K562 (cell line): ENCODE results near the gene DPP8. TPM values are rescaled to one million over a fixed set of nuclear protein-coding genes. Genes with fewer than 3 reads are reported as not detected.

Experiments
- GABPB2 ChIP-seq: fragments of 250-450 bp; sonication (Bioruptor Pico); conservative IDR thresholded peaks from 2 replicates; pipeline ENCODE4 v1.5.1; 2021; ENCODE audit warnings: mild to moderate bottlenecking
- GTF3C2 ChIP-seq: IDR thresholded peaks from 3 replicates; pipeline ENCODE4 v1.6.1; 2011; ENCODE audit warnings: borderline replicate concordance, mild to moderate bottlenecking, moderate library complexity; ENCODE audit not compliant: insufficient read length; ENCODE audit errors: extremely low read depth
- HINFP ChIP-seq: fragments of 450-650 bp; conservative IDR thresholded peaks from 2 replicates; pipeline ENCODE4 v1.6.1; 2016; ENCODE audit warnings: missing genetic modification characterization, low read depth, mild to moderate bottlenecking, control low read depth, missing compliant biosample characterization
- KLF6 ChIP-seq: fragments of 250-450 bp; sonication (Bioruptor Pico); IDR thresholded peaks from 2 replicates; pipeline ENCODE4 v1.4.0; 2020; ENCODE audit warnings: mild to moderate bottlenecking, moderate library complexity, borderline replicate concordance
- LEF1 ChIP-seq: fragments of 450-650 bp; IDR thresholded peaks from 2 replicates; pipeline ENCODE4 v1.6.1; 2016; ENCODE audit warnings: mild to moderate bottlenecking
- PHF8 ChIP-seq: fragments of 200-600 bp; sonication (generic); IDR thresholded peaks from 2 replicates; pipeline ENCODE4 v1.6.1; 2012; ENCODE audit warnings: mixed run types, mild to moderate bottlenecking, inconsistent platforms, low read length, moderate library complexity, borderline replicate concordance
- POLR2G ChIP-seq: fragments of 200-400 bp; formaldehyde crosslinking; IDR thresholded peaks from 2 replicates; pipeline ENCODE4 v1.6.1; 2017; ENCODE audit warnings: low read depth, mild to moderate bottlenecking, antibody characterized with exemption, low read length, moderate library complexity
- RBBP5 ChIP-seq: fragments of 200-600 bp; sonication (generic); IDR thresholded peaks from 2 replicates; pipeline ENCODE4 v1.6.1; 2012; ENCODE audit warnings: borderline replicate concordance, mild to moderate bottlenecking, low read length, control low read depth, inconsistent platforms; ENCODE audit not compliant: insufficient read depth, poor library complexity, severe bottlenecking
- RBM25 ChIP-seq: fragments of 200-400 bp; formaldehyde crosslinking; IDR thresholded peaks from 2 replicates; pipeline ENCODE4 v1.6.1; 2018; ENCODE audit warnings: low read length, low read depth, moderate library complexity; ENCODE audit not compliant: severe bottlenecking
- SAFB2 ChIP-seq: fragments of 200-400 bp; formaldehyde crosslinking; IDR thresholded peaks from 2 replicates; pipeline ENCODE4 v1.6.1; 2018; ENCODE audit warnings: borderline replicate concordance, low read length, low read depth, moderate library complexity; ENCODE audit not compliant: severe bottlenecking
- TAF15 ChIP-seq: fragments of 200-400 bp; formaldehyde crosslinking; IDR thresholded peaks from 2 replicates; pipeline ENCODE4 v1.6.1; 2017; ENCODE audit warnings: mild to moderate bottlenecking, low read depth, low read length, moderate library complexity
- USF1 ChIP-seq: sonication (generic); formaldehyde crosslinking; IDR thresholded peaks from 2 replicates; pipeline ENCODE4 v1.9.0; 2022; ENCODE audit warnings: mild to moderate bottlenecking, missing genetic modification reagents
- USF2 ChIP-seq: sonication (generic); formaldehyde crosslinking; IDR thresholded peaks from 2 replicates; pipeline ENCODE4 v1.5.0; 2020; ENCODE audit warnings: missing genetic modification reagents
- ZBED1 ChIP-seq: IDR thresholded peaks from 2 replicates; pipeline ENCODE4 v1.6.1; 2014
- ZC3H11A ChIP-seq: IDR thresholded peaks from 2 replicates; pipeline ENCODE4 v1.6.1; 2012; ENCODE audit warnings: low read depth, low read length, improper control_type of control experiment
- ZNF23 ChIP-seq: fragments of 250-450 bp; sonication (Bioruptor Pico); IDR thresholded peaks from 2 replicates; pipeline ENCODE4 v1.4.0; 2020; ENCODE audit warnings: mild to moderate bottlenecking
- ZNF398 ChIP-seq: fragments of 250-450 bp; sonication (Bioruptor Pico); IDR thresholded peaks from 2 replicates; pipeline ENCODE4 v1.8.0; 2021; ENCODE audit warnings: moderate library complexity, mild to moderate bottlenecking, inconsistent platforms
- ZNF551 ChIP-seq: fragments of 250-450 bp; sonication (Bioruptor Pico); IDR thresholded peaks from 2 replicates; pipeline ENCODE4 v1.5.0; 2021; ENCODE audit warnings: mild to moderate bottlenecking, moderate library complexity
- polyA plus RNA-seq, 8 experiments: library from polyadenylated mRNA; depleted of rRNA in 4 of 8; stranded (reverse) in 5 of 8; unstranded in 3 of 8; fragments of >200 nt; fragmentation: Nextera tagmentation in 2 of 8; fragmentation: Illumina TruSeq in 1 of 8; extraction: Ambion mirVana in 2 of 8; extraction: Trizol in 1 of 8; gene quantifications; 2 replicates each; pipeline versions ENCODE4 v1.2.1 to v1.2.3, GENCODE V29; 2011 to 2014; ENCODE audit warnings: inconsistent platforms in 1 of 8, missing spikeins in 1 of 8
- total RNA-seq, 7 experiments: library from RNA; depleted of rRNA in 6 of 7; stranded (reverse); fragments of >200 nt in 6 of 7; fragmentation: Illumina TruSeq in 2 of 7; extraction: Trizol in 2 of 7; gene quantifications; 2 replicates each; pipeline versions ENCODE4 v1.2.1 to v1.2.3, GENCODE V29; 2011 to 2021; ENCODE audit warnings: low replicate concordance in 1 of 7

Gene DPP8
- total and polyA plus RNA-seq, 9 of the 15 experiments (the other 6 are each of a cell fraction or from before 2014, with no cell fraction given), result 5.5 to 36.7 (median 20.7) TPM

- TF ChIP-seq PHF8 (peak; percentile 86; the same call in 1 of the 2 replicates), SAFB2 (no peak), LEF1 (no peak), GTF3C2 (no peak), ZNF551 (CRISPR knock-in tag) (no peak), RBM25 (no peak), HINFP (no peak), ZNF398 (CRISPR knock-in tag) (no peak), USF1 (no peak), GABPB2 (CRISPR knock-in tag) (no peak), USF2 (CRISPR knock-in tag) (no peak), TAF15 (no peak), ZBED1 (no peak), KLF6 (CRISPR knock-in tag) (no peak), RBBP5 (peak; percentile 71), POLR2G (peak; percentile 91), ZNF23 (CRISPR knock-in tag) (0 out of 2 replicates have a peak, but pooled peaks have one; percentile 19), ZC3H11A (no peak)
Observed at GRCh38 chr15:65530318-65531111, 13.0 kb upstream of the DPP8 start, which contains the start of gene HACD3 (continued).
